ENCODE measurements around the gene PCDH15.

PCDH15 gene

GRCh38 chr10:54120806-54121205 is 680.2 kb downstream of the PCDH15 start:
- in situ Hi-C loops (cut with MboI; ENCODE audit: low sequenced_read_pairs, unreplicated experiment) = no loop called here
- no peak for DNase-seq (ENCODE audit: low spot score)
- TF ChIP-seq CTCF (IDR thresholded peaks at IDR 0.05; ENCODE audit: borderline replicate concordance, control extremely low read depth, extremely low read depth, insufficient read depth, missing control alignments) = no peak

GRCh38 chr10:54108961-54109360 is 692.1 kb downstream of the PCDH15 start:
- DNase-seq (ENCODE audit: low spot score) = no peak
- TF ChIP-seq CTCF (IDR thresholded peaks at IDR 0.05; ENCODE audit: borderline replicate concordance, control extremely low read depth, extremely low read depth, insufficient read depth, missing control alignments) = no peak
- in situ Hi-C loops (cut with MboI; ENCODE audit: low sequenced_read_pairs, unreplicated experiment) = no loop called here

GRCh38 chr10:54096892-54097291 is 704.1 kb downstream of the PCDH15 start:
- TF ChIP-seq CTCF (IDR thresholded peaks at IDR 0.05; ENCODE audit: borderline replicate concordance, control extremely low read depth, extremely low read depth, insufficient read depth, missing control alignments) = no peak
- no peak for DNase-seq (ENCODE audit: low spot score)
- in situ Hi-C loops (cut with MboI; ENCODE audit: low sequenced_read_pairs, unreplicated experiment) = no loop called here

- no peak for DNase-seq (ENCODE audit: low spot score)
- in situ Hi-C loops (cut with MboI; ENCODE audit: low sequenced_read_pairs, unreplicated experiment) = no loop called here
- no peak for TF ChIP-seq CTCF (IDR thresholded peaks at IDR 0.05; ENCODE audit: borderline replicate concordance, control extremely low read depth, extremely low read depth, insufficient read depth, missing control alignments)
Observed at GRCh38 chr10:54094321-54094720, 706.7 kb downstream of the PCDH15 start.

GRCh38 chr10:54091237-54091636 is 709.8 kb downstream of the PCDH15 start:
- no peak for DNase-seq (ENCODE audit: low spot score)
- in situ Hi-C loops (cut with MboI; ENCODE audit: low sequenced_read_pairs, unreplicated experiment) = no loop called here
- TF ChIP-seq CTCF (IDR thresholded peaks at IDR 0.05; ENCODE audit: borderline replicate concordance, control extremely low read depth, extremely low read depth, insufficient read depth, missing control alignments) = no peak

DNA sequence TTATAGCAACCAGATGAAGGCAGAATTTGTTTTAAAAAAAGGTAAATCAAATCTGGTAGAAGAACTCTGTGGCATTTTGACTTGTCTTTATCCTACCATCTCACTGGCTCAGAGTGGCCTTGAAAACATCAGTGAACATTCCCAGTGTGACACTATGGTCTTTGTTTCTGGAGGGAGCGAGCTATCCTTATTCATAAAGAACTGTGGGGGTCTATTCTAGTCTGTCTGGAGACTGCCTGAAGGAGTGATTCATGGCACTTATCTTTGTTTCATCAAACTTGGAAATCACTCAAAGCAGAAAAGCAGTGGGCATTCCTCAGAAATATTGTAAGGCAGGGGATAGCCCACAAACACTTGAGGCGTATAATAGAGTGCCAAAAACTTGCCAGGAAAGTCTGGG is 719.1 kb downstream of the PCDH15 start:
- no peak for TF ChIP-seq CTCF (IDR thresholded peaks at IDR 0.05; ENCODE audit: borderline replicate concordance, control extremely low read depth, extremely low read depth, insufficient read depth, missing control alignments)
- in situ Hi-C loops (cut with MboI; ENCODE audit: low sequenced_read_pairs, unreplicated experiment) = no loop called here
- no peak for DNase-seq (ENCODE audit: low spot score)

- no peak for DNase-seq (ENCODE audit: low spot score)
- in situ Hi-C loops (cut with MboI; ENCODE audit: low sequenced_read_pairs, unreplicated experiment) = no loop called here
- TF ChIP-seq CTCF (IDR thresholded peaks at IDR 0.05; ENCODE audit: borderline replicate concordance, control extremely low read depth, extremely low read depth, insufficient read depth, missing control alignments) = no peak
Observed at GRCh38 chr10:54067361-54067760, 733.7 kb downstream of the PCDH15 start.
